ENCODE measurements around the gene LCOR. TPM values are rescaled to one million over a fixed set of nuclear protein-coding genes. Genes with fewer than 3 reads are reported as not detected.

LCOR gene
- total RNA-seq, 6 experiments from 2014 or later, result 26.5 to 32.6 (median 29.3) TPM

DNA sequence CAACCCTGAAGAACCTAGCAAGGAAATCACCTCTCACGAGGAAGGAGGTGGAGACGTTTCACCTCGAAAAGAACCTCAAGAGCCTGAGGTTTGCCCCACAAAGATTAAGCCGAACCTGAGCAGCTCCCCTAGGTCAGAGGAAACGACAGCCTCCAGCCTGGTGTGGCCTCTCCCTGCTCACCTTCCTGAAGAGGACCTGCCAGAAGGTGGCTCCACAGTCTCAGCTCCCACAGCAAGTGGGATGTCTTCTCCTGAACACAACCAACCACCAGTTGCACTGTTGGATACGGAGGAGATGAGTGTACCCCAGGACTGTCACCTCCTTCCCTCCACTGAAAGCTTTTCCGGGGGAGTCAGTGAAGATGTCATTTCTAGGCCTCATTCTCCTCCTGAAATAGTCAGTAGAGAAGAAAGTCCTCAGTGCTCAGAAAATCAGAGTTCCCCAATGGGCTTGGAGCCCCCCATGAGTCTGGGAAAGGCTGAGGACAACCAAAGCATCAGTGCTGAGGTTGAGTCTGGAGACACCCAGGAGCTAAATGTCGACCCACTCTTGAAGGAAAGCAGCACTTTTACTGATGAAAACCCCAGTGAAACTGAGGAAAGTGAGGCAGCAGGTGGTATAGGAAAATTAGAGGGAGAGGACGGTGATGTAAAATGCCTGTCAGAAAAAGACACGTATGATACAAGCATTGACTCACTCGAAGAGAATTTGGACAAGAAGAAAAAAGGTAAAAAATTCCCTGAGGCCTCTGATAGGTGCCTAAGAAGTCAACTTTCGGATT, 150.2 kb downstream of the LCOR start:
- Mint-ChIP-seq H3K36me3 (ENCODE audit: low read depth) (peaks cover 30% of the 10 kb centered on the region), H3K9me3 (no peaks in the 10 kb centered on the region), H3K4me3 (no peak overlapping the region), H3K27ac (no peak overlapping the region), H3K27me3 (ENCODE audit: insufficient read depth) (peaks cover 3% of the 10 kb centered on the region), H3K4me1 (ENCODE audit: low read depth) (peaks cover 19% of the 10 kb centered on the region)
- no peak for DNase-seq
- TF ChIP-seq, protein P1, sequence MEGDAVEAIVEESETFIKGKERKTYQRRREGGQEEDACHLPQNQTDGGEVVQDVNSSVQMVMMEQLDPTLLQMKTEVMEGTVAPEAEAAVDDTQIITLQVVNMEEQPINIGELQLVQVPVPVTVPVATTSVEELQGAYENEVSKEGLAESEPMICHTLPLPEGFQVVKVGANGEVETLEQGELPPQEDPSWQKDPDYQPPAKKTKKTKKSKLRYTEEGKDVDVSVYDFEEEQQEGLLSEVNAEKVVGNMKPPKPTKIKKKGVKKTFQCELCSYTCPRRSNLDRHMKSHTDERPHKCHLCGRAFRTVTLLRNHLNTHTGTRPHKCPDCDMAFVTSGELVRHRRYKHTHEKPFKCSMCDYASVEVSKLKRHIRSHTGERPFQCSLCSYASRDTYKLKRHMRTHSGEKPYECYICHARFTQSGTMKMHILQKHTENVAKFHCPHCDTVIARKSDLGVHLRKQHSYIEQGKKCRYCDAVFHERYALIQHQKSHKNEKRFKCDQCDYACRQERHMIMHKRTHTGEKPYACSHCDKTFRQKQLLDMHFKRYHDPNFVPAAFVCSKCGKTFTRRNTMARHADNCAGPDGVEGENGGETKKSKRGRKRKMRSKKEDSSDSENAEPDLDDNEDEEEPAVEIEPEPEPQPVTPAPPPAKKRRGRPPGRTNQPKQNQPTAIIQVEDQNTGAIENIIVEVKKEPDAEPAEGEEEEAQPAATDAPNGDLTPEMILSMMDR (IDR thresholded peaks at IDR 0.05), result no peak

DNA sequence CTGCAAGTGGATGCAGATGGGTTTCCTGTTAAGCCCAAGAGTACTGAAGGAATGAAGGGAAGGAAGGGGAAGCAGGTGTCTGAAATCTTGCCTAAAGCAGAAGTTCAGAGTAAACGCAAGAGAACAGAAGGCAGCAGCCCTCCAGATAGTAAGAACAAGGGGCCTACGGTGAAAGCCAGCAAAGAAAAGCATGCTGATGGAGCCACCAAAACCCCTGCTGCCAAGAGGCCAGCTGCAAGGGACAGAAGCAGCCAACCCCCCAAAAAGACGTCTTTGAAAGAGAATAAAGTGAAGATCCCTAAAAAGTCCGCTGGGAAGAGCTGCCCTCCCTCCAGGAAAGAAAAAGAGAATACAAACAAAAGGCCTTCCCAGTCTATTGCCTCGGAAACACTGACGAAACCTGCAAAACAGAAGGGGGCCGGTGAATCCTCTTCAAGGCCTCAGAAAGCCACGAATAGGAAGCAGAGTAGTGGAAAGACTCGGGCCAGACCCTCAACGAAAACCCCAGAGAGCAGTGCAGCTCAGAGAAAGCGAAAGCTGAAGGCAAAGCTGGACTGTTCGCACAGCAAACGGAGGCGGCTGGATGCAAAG, 152.5 kb downstream of the LCOR start:
- Mint-ChIP-seq H3K36me3 (ENCODE audit: low read depth) (peaks cover 30% of the 10 kb centered on the region), H3K9me3 (no peaks in the 10 kb centered on the region), H3K27me3 (ENCODE audit: insufficient read depth) (peaks cover 3% of the 10 kb centered on the region), H3K4me1 (ENCODE audit: low read depth) (peaks cover 39% of the 10 kb centered on the region), H3K4me3 (no peak overlapping the region), H3K27ac (no peak overlapping the region)
- TF ChIP-seq, protein P1 (IDR thresholded peaks at IDR 0.05), result no peak
- no peak for DNase-seq

GRCh38 chr10:96986200-96986856, 154.2 kb downstream of the LCOR start:
- Mint-ChIP-seq H3K27ac (no peak overlapping the region), H3K9me3 (no peaks in the 10 kb centered on the region), H3K36me3 (ENCODE audit: low read depth) (peaks cover 22% of the 10 kb centered on the region), H3K4me3 (no peak overlapping the region), H3K4me1 (ENCODE audit: low read depth) (peaks cover 52% of the 10 kb centered on the region), H3K27me3 (ENCODE audit: insufficient read depth) (peaks cover 1% of the 10 kb centered on the region; the same call in 1 of the 2 replicates)
- TF ChIP-seq, protein P1 (IDR thresholded peaks at IDR 0.05), result no peak
- no peak for DNase-seq

DNA sequence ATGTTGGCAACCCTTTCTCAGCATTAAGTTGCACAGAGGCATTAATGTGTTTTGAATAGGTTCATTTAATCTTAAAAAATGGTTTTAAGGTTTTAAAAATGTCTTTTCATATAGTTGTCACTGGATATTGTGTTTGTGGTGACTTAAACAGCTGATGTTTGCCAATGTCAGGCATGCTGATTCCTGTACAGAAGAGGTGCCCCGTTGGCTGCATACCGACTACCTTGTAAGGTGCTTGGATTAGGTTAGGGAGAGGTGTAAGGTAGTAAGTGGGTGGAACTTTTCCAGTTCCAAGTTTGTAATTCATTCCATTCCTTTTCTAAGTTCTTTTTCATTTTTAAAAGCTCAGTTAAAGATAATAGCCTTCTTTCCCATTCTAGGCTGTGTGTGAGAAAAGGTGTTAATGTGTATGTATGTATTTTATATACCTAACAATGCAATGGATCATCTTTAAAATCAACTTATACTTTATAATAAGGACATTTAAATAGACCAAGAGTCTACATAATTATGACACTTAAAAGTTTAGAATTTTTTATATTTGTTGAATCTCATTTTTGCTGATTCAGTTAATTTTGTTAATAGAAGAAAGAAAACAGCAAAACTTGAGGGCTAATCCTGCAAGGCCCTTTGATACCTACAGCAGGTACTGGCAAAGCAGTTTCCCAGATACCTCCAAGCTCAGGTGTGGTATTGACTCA, 155.2 kb downstream of the LCOR start:
- H3K36me3 Mint-ChIP-seq (ENCODE audit: low read depth), result peaks cover 15% of the 10 kb centered on the region
- H3K4me1 Mint-ChIP-seq (ENCODE audit: low read depth), result peaks cover 62% of the 10 kb centered on the region
- H3K4me3 Mint-ChIP-seq, result no peak overlapping the region
- H3K9me3 Mint-ChIP-seq, result no peaks in the 10 kb centered on the region
- DNase-seq, result no peak
- H3K27me3 Mint-ChIP-seq (ENCODE audit: insufficient read depth), result peaks cover 1% of the 10 kb centered on the region; the same call in 1 of the 2 replicates
- no peak overlapping the region for H3K27ac Mint-ChIP-seq
- TF ChIP-seq, protein P1 (IDR thresholded peaks at IDR 0.05), result no peak

DNA sequence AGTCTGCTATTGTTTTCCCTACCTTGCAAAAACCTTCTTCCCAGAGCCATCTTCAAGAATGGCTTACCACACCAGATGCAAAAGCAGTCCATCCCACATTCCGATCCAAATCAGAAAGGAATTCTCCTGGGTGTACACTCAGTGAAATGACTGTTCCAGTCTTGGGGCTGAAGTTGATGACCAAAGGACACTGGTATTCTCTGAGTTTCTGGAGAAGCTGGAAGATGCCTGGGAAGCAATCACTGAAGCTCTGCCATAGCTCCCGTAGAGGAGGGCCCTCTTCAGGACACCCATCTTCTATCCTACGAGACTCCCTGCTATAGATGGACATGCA, 155.7 kb downstream of the LCOR start:
- Mint-ChIP-seq H3K4me3 (peak overlapping the region; percentile 68), H3K9me3 (no peaks in the 10 kb centered on the region), H3K4me1 (ENCODE audit: low read depth) (peaks cover 67% of the 10 kb centered on the region), H3K27me3 (ENCODE audit: insufficient read depth) (peaks cover 1% of the 10 kb centered on the region; the same call in 1 of the 2 replicates), H3K36me3 (ENCODE audit: low read depth) (peaks cover 10% of the 10 kb centered on the region), H3K27ac (peak overlapping the region; percentile 92)
- DNase-seq, result peak; percentile 87
- TF ChIP-seq, protein P1 (IDR thresholded peaks at IDR 0.05), result no peak

Data from HFFc6 (cell line).